GM12873 (cell line): ENCODE measurements around the gene TXNL4A.
A peak's percentile ranks its signal among the peaks of the same experiment; 100 is the strongest.

Experiments used
- CTCF ChIP-seq: IDR thresholded peaks from 2 replicates; pipeline ENCODE4 v1.5.1; 2012; ENCODE audit warnings: low read depth, mild to moderate bottlenecking, moderate library complexity, low read length, control low read depth; ENCODE audit not compliant: insufficient read depth; ENCODE audit errors: missing control alignments

Gene TXNL4A

GRCh38 chr18:80029690-80030089 lies 41.3 kb upstream of the TXNL4A start:
- no peak for TF ChIP-seq CTCF

- no peak for TF ChIP-seq CTCF
Observed at GRCh38 chr18:80026363-80026762, 38.0 kb upstream of the TXNL4A start.

- peak; percentile 56 for TF ChIP-seq CTCF
Observed at GRCh38 chr18:80023173-80023572, 34.8 kb upstream of the TXNL4A start.

GRCh38 chr18:80022613-80023012 lies 34.2 kb upstream of the TXNL4A start:
- no peak for TF ChIP-seq CTCF

- no peak for TF ChIP-seq CTCF
Observed at GRCh38 chr18:80012714-80013113, 24.4 kb upstream of the TXNL4A start.

- no peak for TF ChIP-seq CTCF
Observed at GRCh38 chr18:80010551-80010906, 22.2 kb upstream of the TXNL4A start.

GRCh38 chr18:80009661-80010550 lies 21.5 kb upstream of the TXNL4A start:
- no peak for TF ChIP-seq CTCF
